Measurements from ENCODE around the gene TARDBP. TPM values are rescaled to one million over a fixed set of nuclear protein-coding genes. Genes with fewer than 3 reads are reported as not detected.
"Not testable (repeated sequence)": the region's sequence is repeated elsewhere in the genome, so short reads cannot be mapped to it uniquely, and the experiment has no call there.

The TARDBP gene
- total RNA-seq, 8 experiments from 2014 or later: 49.0 to 165 (median 105) TPM

GRCh38 chr1:11058595-11059154 is 46.2 kb downstream of the TARDBP start:
- no peak for ATAC-seq (replicated peaks in 6 of 8)
- in situ Hi-C loops (cut with MboI; ENCODE audit: low pct_unique_long_range_greater_than_20kb in 2 of 9, low sequenced_read_pairs in 9 of 9, unreplicated experiment in 9 of 9): no loop called here
- peak overlapping the region; percentile 71 to 95 (median 84) for H3K4me3 ChIP-seq
- no peak overlapping the region for H3K27ac ChIP-seq
- H3K4me1 ChIP-seq (replicated peaks in 1 of 2): peaks cover 10 to 11% of the 10 kb centered on the region in 2 donors
- 60 to 100% (median 80%) methylated on average over 1 to 7 of the region's 28 CpGs; no CpG with 5 or more reads in 4 of the 10 experiments for WGBS, 10 experiments

GRCh38 chr1:11059155-11059967 is 46.9 kb downstream of the TARDBP start:
- Histone ChIP-seq H3K4me3 (peak overlapping the region; percentile 71 to 95 (median 84)), H3K4me1 (replicated peaks in 1 of 2) (peaks cover 10 to 11% of the 10 kb centered on the region in 2 donors), H3K27ac (peak overlapping the region; percentile 49 to 62)
- peak; percentile 13 to 41 (median 32) for ATAC-seq (replicated peaks in 6 of 8)
- WGBS, 10 experiments: 0% methylated on average over 3 to 6 of the region's 72 CpGs; no CpG with 5 or more reads in 7 of the 10 experiments
- in situ Hi-C loops (cut with MboI; ENCODE audit: low pct_unique_long_range_greater_than_20kb in 2 of 9, low sequenced_read_pairs in 9 of 9, unreplicated experiment in 9 of 9): no loop called here

GRCh38 chr1:11059968-11060830 is 47.7 kb downstream of the TARDBP start, which contains the start of gene SRM:
Gene SRM (minus strand): TSS chr1:11060018. CDS start chr1:11059943, 75 bp downstream.
- 0% methylated on average over 3 to 15 of the region's 83 CpGs; no CpG with 5 or more reads in 3 of the 10 experiments for WGBS, 10 experiments
- in situ Hi-C loops (cut with MboI; ENCODE audit: low pct_unique_long_range_greater_than_20kb in 2 of 9, low sequenced_read_pairs in 9 of 9, unreplicated experiment in 9 of 9): no loop called here
- peak within 1 kb of the TSS; percentile 71 to 95 (median 84) for H3K4me3 ChIP-seq

GRCh38 chr1:11061652-11062365 is 49.4 kb downstream of the TARDBP start:
- 67 to 100% (median 88%) methylated on average over 1 to 5 of the region's 5 CpGs; no CpG with 5 or more reads in 3 of the 10 experiments for WGBS, 10 experiments
- no peak for ATAC-seq (replicated peaks in 6 of 8)
- Histone ChIP-seq H3K4me1 (replicated peaks in 1 of 2) (peaks cover 10 to 11% of the 10 kb centered on the region in 2 donors), H3K27ac (no peak overlapping the region), H3K4me3 (no peak overlapping the region)
- in situ Hi-C loops (cut with MboI; ENCODE audit: low pct_unique_long_range_greater_than_20kb in 2 of 9, low sequenced_read_pairs in 9 of 9, unreplicated experiment in 9 of 9): no loop called here

More at GRCh38 chr1:11059968-11060830, 47.7 kb downstream of the TARDBP start, which contains the start of gene SRM:
- peaks cover 10 to 11% of the 10 kb centered on the region in 2 donors for H3K4me1 ChIP-seq (replicated peaks in 1 of 2)
- peak; percentile 84 to 97 (median 96) for ATAC-seq (replicated peaks in 6 of 8)
- H3K27ac ChIP-seq: peak within 1 kb of the TSS; percentile 59 to 74

GRCh38 chr1:11062965-11063401 is 50.5 kb downstream of the TARDBP start:
- no peak for ATAC-seq (replicated peaks in 6 of 8)
- H3K27ac ChIP-seq: no peak overlapping the region
- H3K4me3 ChIP-seq: no peak overlapping the region
- peaks cover 10 to 11% of the 10 kb centered on the region in 2 donors for H3K4me1 ChIP-seq (replicated peaks in 1 of 2)
- in situ Hi-C loops (cut with MboI; ENCODE audit: low pct_unique_long_range_greater_than_20kb in 2 of 9, low sequenced_read_pairs in 9 of 9, unreplicated experiment in 9 of 9): no loop called here
- 25 to 100% (median 67%) methylated on average over 1 to 3 of the region's 3 CpGs; no CpG with 5 or more reads in 3 of the 10 experiments for WGBS, 10 experiments

- H3K4me3 ChIP-seq; H3K27ac ChIP-seq; H3K4me1 ChIP-seq (replicated peaks in 1 of 2); in situ Hi-C loops (cut with MboI; ENCODE audit: low pct_unique_long_range_greater_than_20kb in 2 of 9, low sequenced_read_pairs in 9 of 9, unreplicated experiment in 9 of 9); ATAC-seq (replicated peaks in 6 of 8): not testable (repeated sequence)
- 73 to 100% (median 91%) methylated on average over 1 to 12 of the region's 18 CpGs; no CpG with 5 or more reads in 2 of the 10 experiments for WGBS, 10 experiments
Measured at GRCh38 chr1:11063937-11064537, 51.6 kb downstream of the TARDBP start.

GRCh38 chr1:11064942-11065341 is 52.5 kb downstream of the TARDBP start:
- WGBS, 10 experiments: 88 to 100% (median 94%) methylated on average over 2 to 3 of the region's 3 CpGs; no CpG with 5 or more reads in 1 of the 10 experiments
- no peak for ATAC-seq (replicated peaks in 6 of 8)
- H3K4me3 ChIP-seq: no peak overlapping the region
- in situ Hi-C loops (cut with MboI; ENCODE audit: low pct_unique_long_range_greater_than_20kb in 2 of 9, low sequenced_read_pairs in 9 of 9, unreplicated experiment in 9 of 9): no loop called here
- H3K27ac ChIP-seq: no peak overlapping the region
- H3K4me1 ChIP-seq (replicated peaks in 1 of 2): peaks cover 4 to 5% of the 10 kb centered on the region in 2 donors

- no peak for ATAC-seq (replicated peaks in 6 of 8)
- Histone ChIP-seq H3K27ac (no peak overlapping the region), H3K4me1 (replicated peaks in 1 of 2) (peaks cover 4% of the 10 kb centered on the region in 2 donors), H3K4me3 (no peak overlapping the region)
- in situ Hi-C loops (cut with MboI; ENCODE audit: low pct_unique_long_range_greater_than_20kb in 2 of 9, low sequenced_read_pairs in 9 of 9, unreplicated experiment in 9 of 9): no loop called here
- WGBS, 10 experiments: 86 to 100% (median 100%) methylated on average over 1 of the region's 1 CpG
Measured at GRCh38 chr1:11065796-11066195, 53.3 kb downstream of the TARDBP start.

GRCh38 chr1:11067716-11068599 is 55.5 kb downstream of the TARDBP start:
- H3K27ac ChIP-seq: no peak overlapping the region
- H3K4me1 ChIP-seq (replicated peaks in 1 of 2): no peaks in the 10 kb centered on the region
- no peak overlapping the region for H3K4me3 ChIP-seq
- in situ Hi-C loops (cut with MboI; ENCODE audit: low pct_unique_long_range_greater_than_20kb in 2 of 9, low sequenced_read_pairs in 9 of 9, unreplicated experiment in 9 of 9): no loop called here
- ATAC-seq (replicated peaks in 6 of 8): peak in 1 of 8 experiments; percentile 60
- WGBS, 10 experiments: 67 to 100% (median 89%) methylated on average over 1 to 15 of the region's 18 CpGs; no CpG with 5 or more reads in 1 of the 10 experiments

GRCh38 chr1:11068600-11069473 is 56.4 kb downstream of the TARDBP start:
- Histone ChIP-seq H3K4me3 (no peak overlapping the region), H3K4me1 (replicated peaks in 1 of 2) (no peaks in the 10 kb centered on the region), H3K27ac (no peak overlapping the region)
- ATAC-seq (replicated peaks in 6 of 8): no peak
- 83 to 100% (median 96%) methylated on average over 1 to 14 of the region's 17 CpGs; no CpG with 5 or more reads in 1 of the 10 experiments for WGBS, 10 experiments
- in situ Hi-C loops (cut with MboI; ENCODE audit: low pct_unique_long_range_greater_than_20kb in 2 of 9, low sequenced_read_pairs in 9 of 9, unreplicated experiment in 9 of 9): no loop called here

Measured in motor neuron (in vitro differentiated cells).